Suprapubic skin (tissue), 4 donors: ENCODE results near the gene CALR3. TPM values are rescaled to one million over a fixed set of nuclear protein-coding genes. Genes with fewer than 3 reads are reported as not detected.

Experiments used
- DNase-seq, 2 donors: peaks; one replicate each; pipeline ENCODE4 v3.0.0-alpha.2; 2019; ENCODE audit warnings: low spot score in 2 of 2
- H3K27ac ChIP-seq: fragments of 200-600 bp; sonication (generic); one replicate; pipeline ENCODE4 v1.5.1; 2019
- H3K27me3 ChIP-seq: fragments of 200-600 bp; sonication (generic); one replicate; pipeline ENCODE4 v1.5.1; 2019
- H3K36me3 ChIP-seq: fragments of 200-600 bp; sonication (generic); one replicate; pipeline ENCODE4 v1.5.1; 2019
- H3K4me1 ChIP-seq: fragments of 200-600 bp; sonication (generic); one replicate; pipeline ENCODE4 v1.5.1; 2019
- H3K4me3 ChIP-seq: fragments of 200-600 bp; sonication (generic); one replicate; pipeline ENCODE4 v1.5.1; 2019; ENCODE audit warnings: mild to moderate bottlenecking
- H3K9me3 ChIP-seq: fragments of 200-600 bp; sonication (generic); one replicate; pipeline ENCODE4 v1.5.1; 2019
- EP300 ChIP-seq: sonication (generic); formaldehyde crosslinking; IDR thresholded peaks from one replicate; pipeline ENCODE4 v1.6.1; 2017; ENCODE audit warnings: antibody characterized with exemption
- POLR2A ChIP-seq, 2 donors: fragments of 450-650 bp; IDR thresholded peaks; one replicate each; pipeline ENCODE4 v1.6.1; 2017; ENCODE audit warnings: antibody characterized with exemption in 2 of 2, mild to moderate bottlenecking in 2 of 2, moderate library complexity in 2 of 2
- POLR2AphosphoS5 ChIP-seq, 3 donors: sonication (generic); formaldehyde crosslinking; IDR thresholded peaks; one replicate each; pipeline ENCODE4 v1.6.1; 2017; ENCODE audit warnings: antibody characterized with exemption in 3 of 3
- WGBS: methylation state at CpG from one replicate; pipeline ENCODE4 v1.1.5; 2018; 5-methylcytosine and 5-hydroxymethylcytosine counted together
- total RNA-seq, 4 donors: library from RNA; depleted of rRNA; stranded (reverse); fragments of >200 nt; gene quantifications; one replicate each; pipeline ENCODE4 v1.1.0, GENCODE V29; 2016
- TF ChIP-seq, protein P1 (sequence below), 2 donors: fragments of 200-600 bp in 1 of 2; fragments of 450-650 bp in 1 of 2; sonication (generic) in 1 of 2; IDR thresholded peaks; one replicate each; pipeline ENCODE4 v1.5.1; 2016 to 2019; ENCODE audit warnings: antibody characterized with exemption in 2 of 2, mild to moderate bottlenecking in 1 of 2, moderate library complexity in 1 of 2

Gene CALR3
- total RNA-seq, 4 donors from 2014 or later: not detected

DNA sequence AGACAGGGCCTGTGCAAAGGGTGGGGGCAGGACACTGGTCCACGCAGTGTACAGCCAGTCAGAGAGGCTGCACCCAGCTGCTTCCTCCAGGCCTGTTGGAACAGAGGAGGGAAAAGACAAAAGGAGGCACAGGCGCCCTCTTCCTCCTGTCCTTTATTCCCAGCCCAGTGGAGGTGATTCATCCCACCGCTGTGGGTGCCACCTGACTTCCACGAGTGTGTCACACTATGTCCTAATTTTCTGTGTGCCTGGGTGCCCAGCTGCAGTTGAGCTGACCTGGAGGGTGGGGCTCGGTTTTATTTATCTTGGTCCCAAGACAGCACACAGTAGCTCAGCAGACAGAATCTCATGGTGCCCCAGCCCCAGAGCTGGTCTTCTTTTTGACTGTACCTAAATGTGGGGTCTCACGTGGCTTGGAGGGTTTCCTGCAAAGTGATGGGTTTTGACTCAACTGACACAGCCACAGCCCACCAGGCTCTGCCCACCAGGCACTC is 33.2 kb downstream of the CALR3 start:
- Histone ChIP-seq H3K4me1 (peaks cover 39% of the 10 kb centered on the region), H3K27me3 (no peaks in the 10 kb centered on the region), H3K4me3 (no peak overlapping the region), H3K36me3 (no peaks in the 10 kb centered on the region), H3K27ac (no peak overlapping the region), H3K9me3 (no peaks in the 10 kb centered on the region)
- no peak for TF ChIP-seq POLR2A (IDR thresholded peaks at IDR 0.05)
- no peak for DNase-seq
- WGBS: 62% methylated on average over 4 of the region's 6 CpGs

GRCh38 chr19:16461630-16462051 is 34.3 kb downstream of the CALR3 start:
- no peak for DNase-seq
- peaks cover 50% of the 10 kb centered on the region for H3K4me1 ChIP-seq
- no peak overlapping the region for H3K4me3 ChIP-seq
- H3K27me3 ChIP-seq: no peaks in the 10 kb centered on the region
- TF ChIP-seq POLR2A (IDR thresholded peaks at IDR 0.05): no peak
- TF ChIP-seq EP300: no peak
- TF ChIP-seq POLR2AphosphoS5 (IDR thresholded peaks at IDR 0.05): no peak
- TF ChIP-seq, protein P1, sequence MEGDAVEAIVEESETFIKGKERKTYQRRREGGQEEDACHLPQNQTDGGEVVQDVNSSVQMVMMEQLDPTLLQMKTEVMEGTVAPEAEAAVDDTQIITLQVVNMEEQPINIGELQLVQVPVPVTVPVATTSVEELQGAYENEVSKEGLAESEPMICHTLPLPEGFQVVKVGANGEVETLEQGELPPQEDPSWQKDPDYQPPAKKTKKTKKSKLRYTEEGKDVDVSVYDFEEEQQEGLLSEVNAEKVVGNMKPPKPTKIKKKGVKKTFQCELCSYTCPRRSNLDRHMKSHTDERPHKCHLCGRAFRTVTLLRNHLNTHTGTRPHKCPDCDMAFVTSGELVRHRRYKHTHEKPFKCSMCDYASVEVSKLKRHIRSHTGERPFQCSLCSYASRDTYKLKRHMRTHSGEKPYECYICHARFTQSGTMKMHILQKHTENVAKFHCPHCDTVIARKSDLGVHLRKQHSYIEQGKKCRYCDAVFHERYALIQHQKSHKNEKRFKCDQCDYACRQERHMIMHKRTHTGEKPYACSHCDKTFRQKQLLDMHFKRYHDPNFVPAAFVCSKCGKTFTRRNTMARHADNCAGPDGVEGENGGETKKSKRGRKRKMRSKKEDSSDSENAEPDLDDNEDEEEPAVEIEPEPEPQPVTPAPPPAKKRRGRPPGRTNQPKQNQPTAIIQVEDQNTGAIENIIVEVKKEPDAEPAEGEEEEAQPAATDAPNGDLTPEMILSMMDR (IDR thresholded peaks at IDR 0.05): no peak
- 76% methylated on average over 4 of the region's 9 CpGs for WGBS
- no peaks in the 10 kb centered on the region for H3K36me3 ChIP-seq
- no peaks in the 10 kb centered on the region for H3K9me3 ChIP-seq
- no peak overlapping the region for H3K27ac ChIP-seq

DNA sequence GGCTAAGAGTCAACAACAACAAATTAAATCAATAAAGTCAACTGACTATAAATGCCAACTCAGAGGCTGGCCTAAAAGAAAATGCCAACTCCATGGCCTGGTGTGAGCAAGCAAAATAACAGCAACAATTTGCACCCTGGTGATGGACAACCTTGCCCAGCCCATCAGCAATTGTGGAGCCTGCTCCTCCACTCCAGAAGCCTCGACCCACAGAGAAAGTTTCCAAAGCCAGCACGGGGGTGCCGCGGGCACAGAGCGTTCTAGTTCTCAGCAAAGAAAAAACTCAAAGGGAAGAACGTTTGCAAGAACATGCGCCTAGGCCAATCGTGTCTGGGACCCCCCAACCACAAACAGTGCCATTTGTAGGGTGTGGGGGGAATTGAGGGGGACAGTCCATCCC is 35.5 kb downstream of the CALR3 start:
- no peaks in the 10 kb centered on the region for H3K36me3 ChIP-seq
- H3K9me3 ChIP-seq: no peaks in the 10 kb centered on the region
- no peak overlapping the region for H3K27ac ChIP-seq
- peaks cover 54% of the 10 kb centered on the region for H3K4me1 ChIP-seq
- 80% methylated on average over 8 of the region's 8 CpGs for WGBS
- TF ChIP-seq POLR2AphosphoS5 (IDR thresholded peaks at IDR 0.05) (no peak), EP300 (no peak), POLR2A (IDR thresholded peaks at IDR 0.05) (no peak)
- TF ChIP-seq, protein P1 (IDR thresholded peaks at IDR 0.05): no peak
- no peak for DNase-seq
- H3K27me3 ChIP-seq: no peaks in the 10 kb centered on the region
- no peak overlapping the region for H3K4me3 ChIP-seq

DNA sequence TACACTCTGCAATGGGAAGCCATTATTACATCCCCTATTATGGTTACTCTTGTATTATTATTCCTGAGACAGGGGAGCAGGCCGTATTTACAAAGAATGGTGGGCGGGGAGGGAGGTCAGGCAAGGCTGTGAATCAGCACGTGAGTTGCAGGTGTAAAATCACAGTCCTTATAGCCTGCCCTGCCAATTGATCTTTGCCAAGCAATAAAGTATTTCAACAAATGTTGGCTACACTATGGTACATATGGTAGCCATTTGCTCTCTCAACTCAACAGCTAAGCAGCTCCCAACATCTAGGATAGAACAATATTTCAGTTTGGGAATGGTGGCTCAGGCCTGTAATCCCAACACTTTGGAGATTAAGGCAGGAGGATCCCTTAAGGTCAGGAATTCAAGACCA is 36.3 kb downstream of the CALR3 start:
- 62% methylated on average over 3 of the region's 3 CpGs for WGBS
- no peak overlapping the region for H3K27ac ChIP-seq
- no peak for DNase-seq
- H3K36me3 ChIP-seq: no peaks in the 10 kb centered on the region
- no peak overlapping the region for H3K4me3 ChIP-seq
- TF ChIP-seq POLR2AphosphoS5 (IDR thresholded peaks at IDR 0.05): no peak
- TF ChIP-seq, protein P1 (IDR thresholded peaks at IDR 0.05): no peak
- no peak for TF ChIP-seq POLR2A (IDR thresholded peaks at IDR 0.05)
- TF ChIP-seq EP300: no peak
- H3K9me3 ChIP-seq: no peaks in the 10 kb centered on the region
- H3K27me3 ChIP-seq: no peaks in the 10 kb centered on the region
- peaks cover 54% of the 10 kb centered on the region for H3K4me1 ChIP-seq

- H3K27ac ChIP-seq: peak overlapping the region; percentile 3
- 60% methylated on average over 22 of the region's 25 CpGs for WGBS
Measured at GRCh38 chr19:16458391-16459341, 37.3 kb downstream of the CALR3 start.

DNA sequence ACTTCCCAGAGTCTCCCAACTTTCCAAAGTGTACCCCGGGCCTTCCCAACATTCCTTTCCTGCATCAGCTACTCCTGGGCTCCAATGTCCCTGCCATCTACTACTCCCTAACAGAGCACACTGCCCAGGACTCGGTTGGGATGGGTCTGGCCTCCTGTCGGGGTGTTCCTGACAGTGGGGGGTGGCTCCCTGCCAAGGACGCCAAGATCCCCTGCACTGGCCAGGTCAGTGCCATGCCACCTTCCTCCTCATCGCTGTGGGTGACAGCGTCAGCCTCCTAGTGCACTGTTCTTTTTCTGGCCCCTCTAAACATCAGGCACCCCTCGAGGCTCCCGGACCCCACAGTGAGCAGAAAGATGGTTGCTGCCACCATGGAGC is 38.0 kb downstream of the CALR3 start:
- no peak for TF ChIP-seq POLR2A (IDR thresholded peaks at IDR 0.05)
- TF ChIP-seq, protein P1 (IDR thresholded peaks at IDR 0.05): no peak
- no peak for TF ChIP-seq POLR2AphosphoS5 (IDR thresholded peaks at IDR 0.05)
- no peak for TF ChIP-seq EP300
- no peaks in the 10 kb centered on the region for H3K27me3 ChIP-seq
- DNase-seq: no peak
- no peaks in the 10 kb centered on the region for H3K36me3 ChIP-seq
- H3K9me3 ChIP-seq: no peaks in the 10 kb centered on the region
- peak overlapping the region; percentile 3 for H3K27ac ChIP-seq
- no peak overlapping the region for H3K4me3 ChIP-seq
- 48% methylated on average over 6 of the region's 8 CpGs for WGBS
- peaks cover 49% of the 10 kb centered on the region for H3K4me1 ChIP-seq

More at GRCh38 chr19:16458391-16459341, 37.3 kb downstream of the CALR3 start:
- H3K4me1 ChIP-seq: peaks cover 52% of the 10 kb centered on the region
- H3K4me3 ChIP-seq: no peak overlapping the region
- no peaks in the 10 kb centered on the region for H3K9me3 ChIP-seq
- H3K27me3 ChIP-seq: no peaks in the 10 kb centered on the region
- DNase-seq: no peak
- TF ChIP-seq POLR2A (IDR thresholded peaks at IDR 0.05): no peak
- H3K36me3 ChIP-seq: no peaks in the 10 kb centered on the region
